Ovary (tissue), 9 donors: Measurements from ENCODE around the gene ANP32B. TPM values are rescaled to one million over a fixed set of nuclear protein-coding genes. Genes with fewer than 3 reads are reported as not detected.

ENCODE experiments used
- DNase-seq, 5 donors: peaks; one replicate each; pipeline ENCODE4 v3.0.0-alpha.2; 2019 to 2020
- H3K27ac ChIP-seq, 2 donors: fragments of 200-600 bp; one replicate each; pipeline versions ENCODE4 v1.5.1 to v1.8.0; 2019 to 2022
- H3K27me3 ChIP-seq: fragments of 200-600 bp; one replicate; pipeline ENCODE4 v1.8.0; 2022
- H3K36me3 ChIP-seq: fragments of 200-600 bp; sonication (generic); one replicate; pipeline ENCODE4 v1.5.1; 2019
- H3K4me1 ChIP-seq: one replicate; pipeline ENCODE4 v1.8.1; 2013; ENCODE audit warnings: mild to moderate bottlenecking, moderate library complexity; ENCODE audit not compliant: insufficient read depth
- H3K4me3 ChIP-seq: fragments of 200-600 bp; sonication (generic); one replicate; pipeline ENCODE4 v1.5.1; 2017
- H3K9me3 ChIP-seq, 2 donors: fragments of 200-600 bp in 1 of 2; sonication (generic) in 1 of 2; one replicate each; pipeline versions ENCODE4 v1.5.1 to v1.8.1; 2013 to 2019; ENCODE audit warnings: mild to moderate bottlenecking in 1 of 2, moderate library complexity in 1 of 2
- EP300 ChIP-seq: sonication (generic); formaldehyde crosslinking; IDR thresholded peaks from one replicate; pipeline ENCODE4 v1.6.1; 2017; ENCODE audit warnings: antibody characterized with exemption
- POLR2A ChIP-seq: fragments of 450-650 bp; IDR thresholded peaks from one replicate; pipeline ENCODE4 v1.6.1; 2017; ENCODE audit warnings: antibody characterized with exemption, mild to moderate bottlenecking, moderate library complexity
- WGBS, 3 donors: extraction: QIAGEN DNeasy Blood & Tissue Kit in 1 of 3; methylation state at CpG; one replicate each; pipeline versions ENCODE4 v1.1.5 to v1.1.7; 2013 to 2017; 5-methylcytosine and 5-hydroxymethylcytosine counted together
- intact Hi-C, 4 donors: fragments of 100-400 bp; cut with DNase I; formaldehyde crosslinking; loops; one replicate each; pipeline versions ENCODE4 v1.11.0 to v1.15.1; 2022 to 2023
- polyA plus RNA-seq, 2 donors: library from polyadenylated mRNA; stranded (reverse); fragments of 200-250 nt in 1 of 2; fragments of 350-450 nt in 1 of 2; fragmentation: Illumina TruSeq in 1 of 2; extraction: RNeasy Lipid Tissue Mini Kit (QIAGEN cat#74804) in 1 of 2; gene quantifications; one replicate each; pipeline ENCODE4 v1.2.3, GENCODE V29; 2013 to 2014
- total RNA-seq, 7 donors: library from RNA; depleted of rRNA in 2 of 7; stranded (reverse); fragments of >200 nt in 2 of 7; fragmentation: NEBNext Ultra II Directional in 3 of 7; extraction: Animal tissue kit (Norgen Biotek cat#: 25700) in 3 of 7; gene quantifications; one replicate each; pipeline versions ENCODE4 v1.1.0 to v1.2.4, GENCODE V29; 2016 to 2023
- TF ChIP-seq, protein P1 (sequence below), 3 donors: fragments of 450-650 bp in 2 of 3; fragments of 200-600 bp in 1 of 3; IDR thresholded peaks; one replicate each; pipeline versions ENCODE4 v1.5.1 to v1.8.0; 2016 to 2022; ENCODE audit warnings: antibody characterized with exemption in 3 of 3, mild to moderate bottlenecking in 1 of 3
- donor health status: DM: no; HTN: no; CAD: no; lungs with moderate emphysema.
- donor health status: DM: no; HTN: no; CAD: no.
- donor health status: Bipolar disorder and iron deficiency.
- donor health status: DM: yes; HTN: yes; CAD: no.
- donor health status: DM: no; HTN: no; CAD: no.
- donor health status: DM: yes; HTN: yes; CAD: no.

The ANP32B gene
- total and polyA plus RNA-seq, 9 donors: 41.4 to 302 (median 153) TPM

GRCh38 chr9:97981846-97982682, 1.1 kb upstream of the ANP32B start:
- peak in 1 of 5 donors; percentile 34 for DNase-seq
- Histone ChIP-seq H3K36me3 (no peaks in the 10 kb centered on the region), H3K4me1 (peaks cover 4% of the 10 kb centered on the region), H3K4me3 (peak overlapping the region; percentile 92), H3K27me3 (no peaks in the 10 kb centered on the region), H3K27ac (no peak overlapping the region), H3K9me3 (no peaks in the 10 kb centered on the region)
- no peak for TF ChIP-seq EP300
- no peak for TF ChIP-seq POLR2A
- WGBS, 3 donors: 46 to 48% (median 46%) methylated on average over 15 of the region's 15 CpGs
- intact Hi-C loops: loop anchor here in 2 of 4 donors (5.0 to 10.0 kb wide), 3 partner anchors 57 to 275 kb away; partner anchors contain the start of genes TRMO (in 2 of the 2) and TBC1D2 (in 1 of the 2)

- Histone ChIP-seq H3K36me3 (no peaks in the 10 kb centered on the region), H3K4me1 (peaks cover 4% of the 10 kb centered on the region), H3K27ac (peak overlapping the region; percentile 93 to 98), H3K9me3 (no peaks in the 10 kb centered on the region), H3K27me3 (no peaks in the 10 kb centered on the region), H3K4me3 (peak overlapping the region; percentile 92)
- intact Hi-C loops: loop anchor here (2.0 to 10.0 kb wide), 4 partner anchors 59 to 274 kb away; partner anchors contain the start of genes TRMO (in 4 of the 4) and TBC1D2 (in 1 of the 4)
- WGBS, 3 donors: 1% methylated on average over 24 to 69 of the region's 70 CpGs
- DNase-seq: peak; percentile 61 to 76 (median 66)
- TF ChIP-seq POLR2A: peak; percentile 5
- TF ChIP-seq, protein P1, sequence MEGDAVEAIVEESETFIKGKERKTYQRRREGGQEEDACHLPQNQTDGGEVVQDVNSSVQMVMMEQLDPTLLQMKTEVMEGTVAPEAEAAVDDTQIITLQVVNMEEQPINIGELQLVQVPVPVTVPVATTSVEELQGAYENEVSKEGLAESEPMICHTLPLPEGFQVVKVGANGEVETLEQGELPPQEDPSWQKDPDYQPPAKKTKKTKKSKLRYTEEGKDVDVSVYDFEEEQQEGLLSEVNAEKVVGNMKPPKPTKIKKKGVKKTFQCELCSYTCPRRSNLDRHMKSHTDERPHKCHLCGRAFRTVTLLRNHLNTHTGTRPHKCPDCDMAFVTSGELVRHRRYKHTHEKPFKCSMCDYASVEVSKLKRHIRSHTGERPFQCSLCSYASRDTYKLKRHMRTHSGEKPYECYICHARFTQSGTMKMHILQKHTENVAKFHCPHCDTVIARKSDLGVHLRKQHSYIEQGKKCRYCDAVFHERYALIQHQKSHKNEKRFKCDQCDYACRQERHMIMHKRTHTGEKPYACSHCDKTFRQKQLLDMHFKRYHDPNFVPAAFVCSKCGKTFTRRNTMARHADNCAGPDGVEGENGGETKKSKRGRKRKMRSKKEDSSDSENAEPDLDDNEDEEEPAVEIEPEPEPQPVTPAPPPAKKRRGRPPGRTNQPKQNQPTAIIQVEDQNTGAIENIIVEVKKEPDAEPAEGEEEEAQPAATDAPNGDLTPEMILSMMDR (IDR thresholded peaks at IDR 0.05): no peak
Observed at GRCh38 chr9:97983589-97984187, 547 bp downstream of the ANP32B start.

DNA sequence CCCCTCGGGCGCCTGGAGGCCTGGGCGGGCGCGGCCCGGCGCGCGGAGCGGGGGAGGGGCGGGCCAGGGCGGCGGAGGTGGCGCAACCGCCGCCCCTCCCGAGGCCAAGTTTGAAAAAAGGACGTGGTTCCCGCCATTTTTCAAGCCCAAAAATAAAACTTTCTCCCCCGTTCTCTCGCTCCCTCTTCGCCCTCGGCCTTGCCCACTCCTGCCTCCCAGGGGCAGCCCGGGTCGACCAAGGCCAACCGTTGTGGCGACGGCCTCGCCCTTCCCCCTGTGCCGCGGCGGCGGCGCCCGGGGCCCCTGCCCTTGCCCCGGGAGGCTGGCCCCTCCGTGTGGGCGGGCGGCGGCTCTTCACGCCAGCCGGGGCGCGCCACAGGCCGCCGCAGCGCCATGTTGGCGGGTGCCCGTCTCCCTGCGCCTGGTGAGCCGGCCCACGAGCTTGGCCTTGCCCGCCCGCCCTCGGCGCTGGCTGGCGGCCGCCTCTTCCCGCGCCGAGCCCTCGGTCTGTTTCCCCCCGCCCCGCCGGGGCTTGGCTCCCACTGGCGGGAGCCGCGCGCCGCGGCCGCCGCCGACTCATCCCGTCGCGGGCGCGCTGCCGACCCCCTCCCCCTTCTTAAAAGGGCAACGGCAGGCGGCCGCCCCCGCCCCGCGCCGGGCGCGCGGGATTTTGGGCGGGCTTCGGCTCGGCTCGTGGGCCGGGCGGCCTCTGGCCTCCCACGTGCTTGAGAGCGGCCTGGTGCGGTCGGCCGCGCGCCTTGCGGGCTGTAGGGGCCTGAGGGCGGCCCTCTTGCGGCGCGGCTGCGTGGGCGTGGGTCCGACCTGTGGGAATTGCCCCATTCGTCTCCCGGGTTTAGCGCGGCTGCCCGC, 1.3 kb downstream of the ANP32B start:
- H3K36me3 ChIP-seq: no peaks in the 10 kb centered on the region
- intact Hi-C loops: loop anchor here (2.0 to 10.0 kb wide), 4 partner anchors 60 to 273 kb away; partner anchors contain the start of genes TRMO (in 4 of the 4) and TBC1D2 (in 1 of the 4)
- peak overlapping the region; percentile 93 to 98 for H3K27ac ChIP-seq
- H3K27me3 ChIP-seq: no peaks in the 10 kb centered on the region
- H3K4me3 ChIP-seq: peak overlapping the region; percentile 92
- DNase-seq: peak; percentile 87 to 93 (median 91)
- TF ChIP-seq, protein P1 (IDR thresholded peaks at IDR 0.05): peak in 2 of 3 donors; percentile 8 to 15
- TF ChIP-seq POLR2A (peak; percentile 68), EP300 (no peak)
- peaks cover 4% of the 10 kb centered on the region for H3K4me1 ChIP-seq
- 0 to 1% (median 1%) methylated on average over 47 to 116 of the region's 116 CpGs for WGBS, 3 donors
- H3K9me3 ChIP-seq: no peaks in the 10 kb centered on the region

DNA sequence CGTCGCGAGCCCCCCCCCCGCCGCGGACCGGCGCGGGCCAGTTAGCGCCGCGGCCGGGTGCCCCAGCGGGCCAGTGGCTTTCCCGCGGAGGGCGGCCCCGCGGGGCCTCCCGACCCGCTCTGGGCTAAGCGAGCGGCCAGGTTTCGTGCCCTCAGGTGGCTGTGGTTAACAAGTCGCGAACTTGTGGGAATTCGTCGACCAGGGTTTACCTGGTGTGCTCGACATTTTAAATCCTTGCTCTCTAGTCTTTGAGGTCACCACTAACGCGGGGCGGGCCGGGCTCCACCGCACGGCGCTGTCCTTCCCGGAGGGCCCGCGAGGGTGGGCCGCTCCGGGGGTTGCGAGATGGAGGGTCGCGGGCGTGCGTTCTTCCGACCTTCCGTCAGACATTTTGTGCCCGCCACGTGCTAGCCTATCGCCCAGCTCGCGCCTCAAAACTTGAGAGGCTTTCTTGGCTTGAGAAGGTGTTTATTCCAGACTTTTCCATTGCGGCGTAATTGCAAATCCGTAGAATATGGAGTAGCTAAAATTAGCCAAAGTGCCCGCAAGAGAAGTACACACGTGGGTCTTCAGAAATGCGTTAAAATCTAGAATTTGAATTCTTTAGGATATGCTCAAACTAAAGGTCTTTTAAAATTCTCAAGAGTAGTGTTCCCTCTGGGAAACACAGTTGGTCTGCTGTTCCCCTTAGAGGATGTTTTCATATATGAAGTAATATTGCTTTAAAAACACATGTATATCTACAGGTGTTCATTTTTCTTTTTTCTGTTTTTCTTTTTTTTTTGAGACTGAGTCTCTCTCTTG, 2.1 kb downstream of the ANP32B start:
- no peaks in the 10 kb centered on the region for H3K27me3 ChIP-seq
- intact Hi-C loops: loop anchor here in 3 of 4 donors (2.0 to 10.0 kb wide), 2 partner anchors 60 to 62 kb away; partner anchors contain the start of gene TRMO (in 3 of the 3)
- peak overlapping the region; percentile 93 to 98 for H3K27ac ChIP-seq
- peak overlapping the region; percentile 92 for H3K4me3 ChIP-seq
- no peaks in the 10 kb centered on the region for H3K9me3 ChIP-seq
- peak in 2 of 5 donors; percentile 30 to 40 for DNase-seq
- no peaks in the 10 kb centered on the region for H3K36me3 ChIP-seq
- no peak for TF ChIP-seq POLR2A
- no peak for TF ChIP-seq EP300
- TF ChIP-seq, protein P1 (IDR thresholded peaks at IDR 0.05): no peak
- WGBS, 3 donors: 6 to 19% (median 7%) methylated on average over 48 to 59 of the region's 59 CpGs
- H3K4me1 ChIP-seq: peaks cover 4% of the 10 kb centered on the region
